NK-92 (cell line): Measurements from ENCODE around the gene SYNJ2.

Source experiments
- DNase-seq: peaks from one replicate; lab custom pipeline; 2025; ENCODE audit not compliant: unreplicated experiment; lab: John Stamatoyannopoulos, UW

The SYNJ2 gene

GRCh38 chr6:158071121-158072082 is 89.7 kb downstream of the SYNJ2 start:
- no peak for DNase-seq

GRCh38 chr6:158072083-158072721 is 90.5 kb downstream of the SYNJ2 start:
- no peak for DNase-seq

GRCh38 chr6:158073776-158074175 is 92.1 kb downstream of the SYNJ2 start:
- DNase-seq, result no peak

GRCh38 chr6:158076548-158076947 is 94.9 kb downstream of the SYNJ2 start:
- no peak for DNase-seq

GRCh38 chr6:158077676-158078075 is 96.0 kb downstream of the SYNJ2 start:
- no peak for DNase-seq

GRCh38 chr6:158078320-158078719 is 96.7 kb downstream of the SYNJ2 start:
- DNase-seq, result no peak

- no peak for DNase-seq
These were observed 99.4 kb downstream of the SYNJ2 start for GRCh38 chr6:158080849-158081656.

GRCh38 chr6:158081657-158081935 is 99.9 kb downstream of the SYNJ2 start:
- DNase-seq, result no peak

GRCh38 chr6:158083455-158084325 is 102.0 kb downstream of the SYNJ2 start:
- DNase-seq, result no peak

GRCh38 chr6:158085261-158086053 is 103.8 kb downstream of the SYNJ2 start:
- DNase-seq, result no peak

GRCh38 chr6:158086054-158086503 is 104.4 kb downstream of the SYNJ2 start:
- DNase-seq, result no peak

- DNase-seq, result no peak
These were observed 105.0 kb downstream of the SYNJ2 start for GRCh38 chr6:158086504-158087223.

- DNase-seq, result no peak
These were observed 105.7 kb downstream of the SYNJ2 start for GRCh38 chr6:158087224-158087867.

- DNase-seq, result no peak
These were observed 111.1 kb downstream of the SYNJ2 start for GRCh38 chr6:158092806-158093205.

GRCh38 chr6:158095031-158095430 is 113.4 kb downstream of the SYNJ2 start:
- DNase-seq, result no peak

GRCh38 chr6:158095671-158096070 is 114.0 kb downstream of the SYNJ2 start:
- no peak for DNase-seq

- no peak for DNase-seq
These were observed 121.6 kb downstream of the SYNJ2 start for GRCh38 chr6:158103228-158103627.

- no peak for DNase-seq
These were observed 123.0 kb downstream of the SYNJ2 start for GRCh38 chr6:158104696-158105095.

GRCh38 chr6:158109748-158110147 is 128.1 kb downstream of the SYNJ2 start:
- DNase-seq, result no peak
